HepG2 (cell line): ENCODE measurements around the gene KRTDAP. TPM values are rescaled to one million over a fixed set of nuclear protein-coding genes. Genes with fewer than 3 reads are reported as not detected.
A peak's percentile ranks its signal among the peaks of the same experiment; 100 is the strongest.

Experiments used
- CBX1 ChIP-seq: IDR thresholded peaks from one replicate; pipeline ENCODE4 v1.6.1; 2016; ENCODE audit warnings: antibody characterized with exemption, low read depth
- DMTF1 ChIP-seq: sonication (generic); formaldehyde crosslinking; IDR thresholded peaks from 2 replicates; pipeline ENCODE4 v1.4.0; 2020; ENCODE audit warnings: mild to moderate bottlenecking, missing genetic modification reagents
- FLYWCH1 ChIP-seq: sonication (generic); formaldehyde crosslinking; IDR thresholded peaks from 2 replicates; pipeline ENCODE4 v1.8.1; 2023; ENCODE audit warnings: mild to moderate bottlenecking, missing genetic modification reagents
- GRHL1 ChIP-seq: sonication (generic); formaldehyde crosslinking; conservative IDR thresholded peaks from 2 replicates; pipeline ENCODE4 v1.8.0; 2022; ENCODE audit warnings: missing genetic modification reagents
- IKZF5 ChIP-seq: IDR thresholded peaks from 2 replicates; pipeline ENCODE4 v1.6.1; 2018; ENCODE audit warnings: missing genetic modification reagents, mild to moderate bottlenecking, missing compliant biosample characterization
- MLLT10 ChIP-seq: sonication (generic); formaldehyde crosslinking; IDR thresholded peaks from 2 replicates; pipeline ENCODE4 v1.4.0; 2020; ENCODE audit warnings: missing genetic modification reagents
- MLX ChIP-seq: IDR thresholded peaks from 2 replicates; pipeline ENCODE4 v1.6.1; 2016
- NFE2L2 ChIP-seq: fragments of 150-350 bp; IDR thresholded peaks from 2 replicates; pipeline ENCODE4 v1.6.1; 2014; ENCODE audit warnings: low read length
- RORA ChIP-seq: sonication (generic); formaldehyde crosslinking; IDR thresholded peaks from 2 replicates; pipeline ENCODE4 v1.5.0; 2020; ENCODE audit warnings: mild to moderate bottlenecking, missing genetic modification reagents, moderate library complexity
- THRA ChIP-seq: sonication (generic); formaldehyde crosslinking; IDR thresholded peaks from 2 replicates; pipeline ENCODE4 v1.4.0; 2020; ENCODE audit warnings: missing genetic modification reagents, borderline replicate concordance
- ZC3H4 ChIP-seq: sonication (generic); formaldehyde crosslinking; IDR thresholded peaks from 2 replicates; pipeline ENCODE4 v1.4.0; 2020; ENCODE audit warnings: missing genetic modification reagents, borderline replicate concordance
- ZFP82 ChIP-seq: sonication (generic); formaldehyde crosslinking; IDR thresholded peaks from 2 replicates; pipeline ENCODE4 v1.5.1; 2020; ENCODE audit warnings: mild to moderate bottlenecking, missing genetic modification reagents, borderline replicate concordance
- ZKSCAN8 ChIP-seq: IDR thresholded peaks from 2 replicates; pipeline ENCODE4 v1.6.1; 2016; ENCODE audit warnings: borderline replicate concordance, missing genetic modification reagents, missing compliant biosample characterization
- ZNF230 ChIP-seq: sonication (generic); formaldehyde crosslinking; IDR thresholded peaks from 2 replicates; pipeline ENCODE4 v1.4.0; 2020; ENCODE audit warnings: mild to moderate bottlenecking, missing genetic modification reagents
- ZNF276 ChIP-seq: sonication (generic); formaldehyde crosslinking; IDR thresholded peaks from 2 replicates; pipeline ENCODE4 v1.4.0; 2020; ENCODE audit warnings: mild to moderate bottlenecking, low read depth, missing genetic modification reagents
- ZNF441 ChIP-seq: sonication (generic); formaldehyde crosslinking; IDR thresholded peaks from 2 replicates; pipeline ENCODE4 v1.7.0; 2021; ENCODE audit warnings: missing genetic modification reagents, borderline replicate concordance
- ZNF543 ChIP-seq: sonication (generic); formaldehyde crosslinking; IDR thresholded peaks from 2 replicates; pipeline ENCODE4 v1.4.0; 2020; ENCODE audit warnings: mild to moderate bottlenecking, missing genetic modification reagents
- ZNF878 ChIP-seq: sonication (generic); formaldehyde crosslinking; IDR thresholded peaks from 2 replicates; pipeline ENCODE4 v1.8.1; 2023; ENCODE audit warnings: mild to moderate bottlenecking, missing genetic modification reagents, moderate library complexity
- polyA plus RNA-seq, 8 experiments: library from polyadenylated mRNA; depleted of rRNA in 3 of 8; stranded (reverse) in 7 of 8; unstranded in 1 of 8; fragments of >200 nt; fragmentation: Illumina TruSeq in 4 of 8; extraction: Trizol in 4 of 8; gene quantifications; 2 replicates each; pipeline versions ENCODE4 v1.2.1 to v1.2.3, GENCODE V29; 2011 to 2016; ENCODE audit warnings: low read depth in 4 of 8, missing spikeins in 1 of 8, mixed read lengths in 1 of 8; ENCODE audit not compliant: insufficient read depth in 1 of 8
- total RNA-seq, 5 experiments: library from RNA; depleted of rRNA; stranded (reverse); fragments of >200 nt; fragmentation: Illumina TruSeq; extraction: Trizol; gene quantifications; 2 replicates each; pipeline ENCODE4 v1.2.3, GENCODE V29; 2016; ENCODE audit warnings: low read depth in 1 of 5

The KRTDAP gene
- total and polyA plus RNA-seq, 2 of the 13 experiments (the other 11 are each of a cell fraction or from before 2014, with no cell fraction given) = 0.86 to 1.5 TPM

- TF ChIP-seq IKZF5 (CRISPR knock-in tag) = no peak; the same call in 1 of the 2 replicates
- TF ChIP-seq ZKSCAN8 = no peak; the same call in 1 of the 2 replicates
- no peak for TF ChIP-seq RORA (CRISPR knock-in tag)
- no peak for TF ChIP-seq ZNF878 (CRISPR knock-in tag)
- no peak for TF ChIP-seq ZC3H4
- TF ChIP-seq ZNF276 (CRISPR knock-in tag) = no peak
- TF ChIP-seq MLLT10 = no peak
- no peak for TF ChIP-seq NFE2L2
- TF ChIP-seq ZNF230 = no peak; the same call in 1 of the 2 replicates
- 0 out of 2 replicates have a peak, but pooled peaks have one; percentile 39 for TF ChIP-seq ZNF543
- no peak for TF ChIP-seq FLYWCH1
- no peak for TF ChIP-seq ZNF441 (CRISPR knock-in tag)
- no peak for TF ChIP-seq ZFP82 (CRISPR knock-in tag)
- 0 out of 2 replicates have a peak, but pooled peaks have one; percentile 11 for TF ChIP-seq THRA (CRISPR knock-in tag)
- no peak for TF ChIP-seq CBX1
- TF ChIP-seq DMTF1 (CRISPR knock-in tag) = no peak
- 0 out of 2 replicates have a peak, but pooled peaks have one; percentile 10 for TF ChIP-seq MLX
- no peak for TF ChIP-seq GRHL1 (CRISPR knock-in tag)
These were observed 30.7 kb downstream of the KRTDAP start (continued) for GRCh38 chr19:35459414-35460082.
